Mesenchymal stem cell (in vitro differentiated cells and primary cell): Measurements from ENCODE around the gene E2F2.

Source experiments
- DNase-seq: peaks from one replicate; pipeline ENCODE4 v3.0.0-alpha.2; 2013
- H2AFZ ChIP-seq: one replicate; pipeline ENCODE4 v1.6.1; 2013; ENCODE audit warnings: low read depth, mild to moderate bottlenecking, control low read depth, inconsistent platforms, low read length, moderate library complexity
- H2AK5ac ChIP-seq: 2 replicates; pipeline ENCODE4 v1.6.1; 2013; ENCODE audit warnings: low read length, moderate library complexity, mild to moderate bottlenecking, inconsistent platforms; ENCODE audit not compliant: severe bottlenecking
- H2BK120ac ChIP-seq: one replicate; pipeline ENCODE4 v1.6.1; 2013; ENCODE audit warnings: low read depth, mild to moderate bottlenecking, inconsistent platforms, low read length, moderate library complexity
- H2BK12ac ChIP-seq, 2 experiments: one replicate each; pipeline ENCODE4 v1.6.1; 2013; ENCODE audit warnings: inconsistent platforms in 2 of 2, low read length in 2 of 2, mild to moderate bottlenecking in 2 of 2, moderate library complexity in 2 of 2, control low read depth in 1 of 2
- H2BK15ac ChIP-seq: one replicate; pipeline ENCODE4 v1.6.1; 2013; ENCODE audit warnings: mild to moderate bottlenecking, low read depth, inconsistent platforms; ENCODE audit not compliant: poor library complexity, severe bottlenecking
- H2BK5ac ChIP-seq: 2 replicates; pipeline ENCODE4 v1.6.1; 2013; ENCODE audit warnings: low read depth, mild to moderate bottlenecking, low read length, control low read depth, inconsistent platforms; ENCODE audit not compliant: poor library complexity, severe bottlenecking
- H3K14ac ChIP-seq, 2 experiments: one replicate each; pipeline ENCODE4 v1.6.1; 2013; ENCODE audit warnings: inconsistent platforms in 2 of 2, low read length in 2 of 2, control low read depth in 1 of 2, mild to moderate bottlenecking in 1 of 2, moderate library complexity in 1 of 2
- H3K18ac ChIP-seq, 2 experiments: one replicate each; pipeline ENCODE4 v1.6.1; 2013; ENCODE audit warnings: inconsistent platforms in 2 of 2, low read length in 2 of 2, control low read depth in 1 of 2, low read depth in 1 of 2, mild to moderate bottlenecking in 1 of 2
- H3K23ac ChIP-seq, 2 experiments: one replicate each; pipeline ENCODE4 v1.6.1; 2013; ENCODE audit warnings: inconsistent platforms in 2 of 2, low read length in 2 of 2, mild to moderate bottlenecking in 2 of 2, moderate library complexity in 2 of 2, control low read depth in 1 of 2
- H3K27ac ChIP-seq: 2 replicates; pipeline ENCODE4 v1.5.1; 2013; ENCODE audit warnings: mild to moderate bottlenecking, moderate library complexity, low read length, control low read depth, inconsistent platforms; ENCODE audit not compliant: poor library complexity, severe bottlenecking
- H3K27me3 ChIP-seq, 2 experiments: 2 replicates each; pipeline versions ENCODE4 v1.6.1 to v1.7.0; 2013; ENCODE audit warnings: low read length in 2 of 2, mild to moderate bottlenecking in 2 of 2, moderate library complexity in 2 of 2, control low read depth in 1 of 2, inconsistent platforms in 1 of 2; ENCODE audit not compliant: control insufficient read depth in 1 of 2, insufficient read depth in 1 of 2
- H3K36me3 ChIP-seq, 2 experiments: 2 replicates each; pipeline versions ENCODE4 v1.6.1 to v1.7.0; 2013; ENCODE audit warnings: low read length in 2 of 2, control low read depth in 1 of 2, inconsistent platforms in 1 of 2, low read depth in 1 of 2, mild to moderate bottlenecking in 1 of 2; ENCODE audit not compliant: insufficient read depth in 2 of 2, control insufficient read depth in 1 of 2
- H3K4ac ChIP-seq, 2 experiments: one replicate each; pipeline ENCODE4 v1.6.1; 2013; ENCODE audit warnings: inconsistent platforms in 2 of 2, low read length in 2 of 2, mild to moderate bottlenecking in 2 of 2, moderate library complexity in 2 of 2, control low read depth in 1 of 2, low read depth in 1 of 2
- H3K4me1 ChIP-seq: 2 replicates; pipeline ENCODE4 v1.6.1; 2013; ENCODE audit warnings: low read depth, low read length, control low read depth; ENCODE audit not compliant: control insufficient read depth, insufficient read depth
- H3K4me2 ChIP-seq: 2 replicates; pipeline ENCODE4 v1.6.1; 2013; ENCODE audit warnings: low read length, mild to moderate bottlenecking, inconsistent platforms; ENCODE audit not compliant: poor library complexity, severe bottlenecking
- H3K4me3 ChIP-seq, 2 experiments: 2 replicates each; pipeline versions ENCODE4 v1.5.1 to v1.7.0; 2013; ENCODE audit warnings: low read length in 2 of 2, mild to moderate bottlenecking in 2 of 2, control low read depth in 1 of 2, low read depth in 1 of 2; ENCODE audit not compliant: insufficient read depth in 1 of 2
- H3K79me1 ChIP-seq: replicated peaks from 2 replicates; pipeline ENCODE4 v1.6.1; 2013; ENCODE audit warnings: mild to moderate bottlenecking, control low read depth, low read length, inconsistent platforms; ENCODE audit not compliant: poor library complexity, severe bottlenecking
- H3K9ac ChIP-seq: 2 replicates; pipeline ENCODE4 v1.7.0; 2013; ENCODE audit warnings: mild to moderate bottlenecking, low read length, moderate library complexity
- H3K9me3 ChIP-seq: 2 replicates; pipeline ENCODE4 v1.7.0; 2013; ENCODE audit warnings: mild to moderate bottlenecking, low read length; ENCODE audit not compliant: control insufficient read depth
- H4K8ac ChIP-seq: one replicate; pipeline ENCODE4 v1.6.1; 2013; ENCODE audit warnings: inconsistent platforms, mild to moderate bottlenecking, low read length, moderate library complexity
- H4K91ac ChIP-seq: one replicate; pipeline ENCODE4 v1.6.1; 2013; ENCODE audit warnings: mild to moderate bottlenecking, low read length, inconsistent platforms
- WGBS: methylation state at CpG from one replicate; pipeline ENCODE4 v1.1.7; 2013; ENCODE audit warnings: mixed read lengths; 5-methylcytosine and 5-hydroxymethylcytosine counted together

Gene E2F2

DNA sequence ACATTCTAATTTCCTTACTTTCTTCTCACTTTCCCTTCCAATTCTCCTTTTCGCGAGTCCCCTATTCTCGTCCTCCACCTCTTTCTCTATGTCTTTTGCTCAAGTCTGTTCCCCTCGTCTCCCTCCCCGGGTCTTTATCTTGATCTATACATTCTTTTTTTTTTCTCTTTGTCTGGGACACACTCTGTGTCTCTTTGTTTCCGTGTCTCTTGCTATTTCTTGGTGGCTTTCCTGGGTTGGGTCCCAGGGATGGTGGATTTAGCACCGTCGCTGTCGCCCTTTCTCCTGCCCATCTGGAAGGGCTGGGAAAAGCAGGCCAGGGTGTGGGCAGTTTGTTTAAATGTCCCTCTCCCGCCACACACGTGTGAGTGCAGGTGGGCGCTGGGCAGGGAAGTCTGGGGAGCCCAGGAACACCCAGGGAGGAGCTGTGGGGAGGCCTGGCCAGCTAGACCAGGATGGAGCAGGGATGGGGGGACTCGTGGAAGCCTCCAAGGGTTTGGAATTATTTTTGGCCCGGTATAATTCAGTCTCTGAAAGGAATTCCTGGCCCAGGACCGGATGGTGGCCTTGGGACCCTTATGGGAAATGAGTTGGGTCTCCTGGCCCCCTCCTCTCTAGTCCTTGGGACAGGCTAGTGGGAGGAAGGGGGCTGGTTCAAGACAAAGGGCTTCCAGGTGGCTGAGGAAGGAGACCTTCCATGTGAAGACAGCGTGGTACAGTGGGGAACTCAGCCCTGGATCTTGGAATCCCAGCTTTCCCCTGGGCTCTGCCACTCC is 37.8 kb upstream of the E2F2 start:
- peaks cover 0 to 12% of the 10 kb centered on the region in 2 experiments for H3K27me3 ChIP-seq
- peak overlapping the region; percentile 69 to 99 for H3K18ac ChIP-seq
- WGBS, result 35% methylated on average over 16 of the region's 16 CpGs
- no peaks in the 10 kb centered on the region for H3K36me3 ChIP-seq
- no peak overlapping the region for H2BK5ac ChIP-seq
- H3K4me2 ChIP-seq, result peak overlapping the region; percentile 95
- peak overlapping the region; percentile 54 to 76 for H3K4me3 ChIP-seq
- H3K4ac ChIP-seq, result peak overlapping the region; percentile 87 to 92
- H4K8ac ChIP-seq, result peak overlapping the region; percentile 86
- H3K27ac ChIP-seq, result no peak overlapping the region
- DNase-seq, result no peak
- peak overlapping the region in 1 of 2 experiments; percentile 88 for H3K14ac ChIP-seq
- peak overlapping the region; percentile 72 for H4K91ac ChIP-seq
- H3K9me3 ChIP-seq, result no peaks in the 10 kb centered on the region
- H2BK120ac ChIP-seq, result peak overlapping the region; percentile 98
- H3K23ac ChIP-seq, result no peak overlapping the region
- peak overlapping the region; percentile 29 for H2BK15ac ChIP-seq
- H3K4me1 ChIP-seq, result peaks cover 8% of the 10 kb centered on the region
- peak overlapping the region; percentile 91 to 99 for H2BK12ac ChIP-seq
- H3K9ac ChIP-seq, result peak overlapping the region; percentile 86
- no peaks in the 10 kb centered on the region for H3K79me1 ChIP-seq
- no peak overlapping the region for H2AK5ac ChIP-seq
- peak overlapping the region; percentile 34 for H2AFZ ChIP-seq

DNA sequence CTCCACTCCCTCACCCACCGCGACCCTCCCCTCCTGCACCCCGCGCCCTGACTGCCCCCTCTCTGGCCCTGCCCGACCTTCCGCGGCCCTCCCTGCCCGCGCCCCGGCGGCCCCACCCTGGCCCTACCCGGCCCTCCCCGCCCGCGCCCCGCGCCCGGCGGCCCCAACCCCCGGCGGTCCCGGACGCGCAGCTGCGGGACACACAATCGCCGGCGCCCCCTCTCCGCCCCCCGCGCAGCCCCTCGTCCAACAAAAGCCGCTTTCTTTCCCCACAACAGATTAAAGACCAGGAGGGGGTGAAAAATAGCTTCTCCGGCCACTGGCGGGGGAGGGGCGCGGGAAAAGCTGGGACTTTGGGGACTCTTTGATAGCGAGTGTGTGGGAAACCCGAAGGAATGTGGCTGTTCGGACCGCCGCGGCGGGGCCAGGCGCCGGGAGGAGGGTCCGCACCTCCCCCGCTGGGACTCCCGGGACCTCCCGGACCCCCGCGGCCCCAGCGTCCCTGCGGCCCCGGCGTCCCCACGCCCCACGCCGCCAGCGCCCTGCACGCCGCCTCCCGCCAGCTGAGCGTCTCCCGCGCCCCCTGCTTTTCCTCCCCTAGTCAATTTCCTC is 37.1 kb upstream of the E2F2 start:
- peak overlapping the region; percentile 26 to 60 for H3K14ac ChIP-seq
- under 1% methylated on average over 52 of the region's 66 CpGs for WGBS

GRCh38 chr1:23567629-23567995 is 36.6 kb upstream of the E2F2 start:
- Histone ChIP-seq H3K36me3 (no peaks in the 10 kb centered on the region), H2BK5ac (no peak overlapping the region), H3K27me3 (peaks cover 0 to 12% of the 10 kb centered on the region in 2 experiments), H3K9ac (peak overlapping the region; percentile 51), H3K4me1 (peaks cover 8% of the 10 kb centered on the region), H3K9me3 (no peaks in the 10 kb centered on the region), H3K79me1 (no peaks in the 10 kb centered on the region), H3K14ac (peak overlapping the region in 1 of 2 experiments; percentile 13), H3K4me2 (peak overlapping the region; percentile 95), H2BK12ac (peak overlapping the region; percentile 60 to 99), H3K4me3 (peak overlapping the region; percentile 54 to 56), H3K23ac (no peak overlapping the region), H2AFZ (peak overlapping the region; percentile 6), H2BK15ac (peak overlapping the region; percentile 39), H3K18ac (peak overlapping the region; percentile 30 to 99), H2BK120ac (peak overlapping the region; percentile 98), H4K8ac (peak overlapping the region; percentile 86), H2AK5ac (no peak overlapping the region), H3K4ac (peak overlapping the region; percentile 49 to 96), H3K27ac (no peak overlapping the region), H4K91ac (peak overlapping the region; percentile 89)
- 77% methylated on average over 12 of the region's 15 CpGs for WGBS
- no peak for DNase-seq

More for the DNA sequence above, 37.1 kb upstream of the E2F2 start:
- H3K18ac ChIP-seq, result peak overlapping the region; percentile 30 to 99
- H3K4me1 ChIP-seq, result peaks cover 8% of the 10 kb centered on the region
- peak overlapping the region; percentile 89 for H4K91ac ChIP-seq
- H3K27ac ChIP-seq, result no peak overlapping the region
- peak overlapping the region; percentile 39 for H2BK15ac ChIP-seq
- H3K79me1 ChIP-seq, result no peaks in the 10 kb centered on the region
- no peak overlapping the region for H3K23ac ChIP-seq
- peak overlapping the region; percentile 95 for H3K4me2 ChIP-seq
- peak overlapping the region; percentile 6 for H2AFZ ChIP-seq
- H3K4ac ChIP-seq, result peak overlapping the region; percentile 92 to 96
- peak overlapping the region; percentile 98 for H2BK120ac ChIP-seq
- H3K9ac ChIP-seq, result peak overlapping the region; percentile 86
- H4K8ac ChIP-seq, result peak overlapping the region; percentile 86
- H3K36me3 ChIP-seq, result no peaks in the 10 kb centered on the region
- no peaks in the 10 kb centered on the region for H3K9me3 ChIP-seq
- no peak for DNase-seq
- peak overlapping the region; percentile 54 to 76 for H3K4me3 ChIP-seq
- peaks cover 0 to 12% of the 10 kb centered on the region in 2 experiments for H3K27me3 ChIP-seq
- H2BK5ac ChIP-seq, result no peak overlapping the region
- peak overlapping the region; percentile 60 to 99 for H2BK12ac ChIP-seq
- H2AK5ac ChIP-seq, result no peak overlapping the region

- Histone ChIP-seq H4K91ac (peak overlapping the region; percentile 93), H2BK120ac (no peak overlapping the region), H2AK5ac (peak overlapping the region; percentile 20), H2BK15ac (no peak overlapping the region), H3K79me1 (no peaks in the 10 kb centered on the region), H3K27ac (no peak overlapping the region), H2BK12ac (peak overlapping the region; percentile 46 to 49), H3K4me3 (no peak overlapping the region), H2AFZ (no peak overlapping the region), H2BK5ac (no peak overlapping the region), H3K4me1 (peaks cover 11% of the 10 kb centered on the region), H3K14ac (no peak overlapping the region), H3K36me3 (no peaks in the 10 kb centered on the region), H4K8ac (peak overlapping the region; percentile 29), H3K4ac (peak overlapping the region in 1 of 2 experiments; percentile 40), H3K23ac (no peak overlapping the region), H3K27me3 (peaks cover 0 to 12% of the 10 kb centered on the region in 2 experiments), H3K4me2 (no peak overlapping the region), H3K18ac (peak overlapping the region in 1 of 2 experiments; percentile 61), H3K9ac (no peak overlapping the region), H3K9me3 (no peaks in the 10 kb centered on the region)
- 90% methylated on average over 6 of the region's 6 CpGs for WGBS
- DNase-seq, result no peak
These were observed 35.3 kb upstream of the E2F2 start for GRCh38 chr1:23566304-23566703.
